PC-9 (cell line): ENCODE data around the gene TCHP. TPM values are rescaled to one million over a fixed set of nuclear protein-coding genes. Genes with fewer than 3 reads are reported as not detected.

Experiments
- BruUV-seq: library from RNA; stranded (reverse); fragments of 400-500 nt; replicated peaks from 2 replicates; lab custom pipeline; 2021; lab: Mats Ljungman, UMichigan
- CTCF ChIA-PET: fragments of 300-600 bp; sonication (Branson Sonifier 250); formaldehyde crosslinking; loops from one replicate; lab custom pipeline; 2022; ENCODE audit warnings: antibody characterized with exemption; lab: Charles Lee
- POLR2A ChIA-PET: fragments of 300-600 bp; sonication (Branson Sonifier 250); formaldehyde crosslinking; loops from one replicate; lab custom pipeline; 2022; ENCODE audit warnings: antibody characterized with exemption; ENCODE audit not compliant: unreplicated experiment; lab: Charles Lee
- DNase-seq, 2 experiments: peaks; one replicate each; pipeline versions ENCODE4 v3.0.0 to v3.0.0-alpha.2; 2015 to 2022; ENCODE audit warnings: mixed read lengths in 1 of 2
- H2AFZ ChIP-seq: fragments of 200-600 bp; sonication (generic); 2 replicates; pipeline ENCODE4 v1.8.1; 2017; ENCODE audit warnings: antibody characterized with exemption
- H3F3A ChIP-seq: fragments of 200-600 bp; sonication (generic); 2 replicates; pipeline ENCODE4 v1.8.1; 2017; ENCODE audit warnings: antibody characterized with exemption, mild to moderate bottlenecking, low read depth; ENCODE audit not compliant: insufficient read depth
- H3K27ac ChIP-seq: fragments of 200-600 bp; sonication (generic); 2 replicates; pipeline ENCODE4 v1.6.1; 2016; ENCODE audit warnings: mixed run types
- H3K27me3 ChIP-seq: fragments of 200-600 bp; sonication (generic); 2 replicates; pipeline ENCODE4 v1.6.1; 2016; ENCODE audit warnings: low read depth, mixed run types; ENCODE audit not compliant: insufficient read depth
- H3K36me3 ChIP-seq: fragments of 200-600 bp; sonication (generic); 2 replicates; pipeline ENCODE4 v1.6.1; 2016; ENCODE audit warnings: low read depth, mixed run types
- H3K4me1 ChIP-seq: fragments of 200-600 bp; sonication (generic); replicated peaks from 2 replicates; pipeline ENCODE4 v1.6.1; 2016; ENCODE audit warnings: mixed run types; ENCODE audit not compliant: insufficient read depth
- H3K4me2 ChIP-seq: fragments of 200-600 bp; sonication (generic); 2 replicates; pipeline ENCODE4 v1.6.1; 2017; ENCODE audit warnings: mixed run types
- H3K4me3 ChIP-seq: fragments of 200-600 bp; sonication (generic); 2 replicates; pipeline ENCODE4 v1.6.1; 2016; ENCODE audit warnings: mixed run types
- H3K79me2 ChIP-seq: fragments of 200-600 bp; sonication (generic); 2 replicates; pipeline ENCODE4 v1.6.1; 2017; ENCODE audit warnings: low read depth, mixed run types
- H3K9me2 ChIP-seq: fragments of 200-600 bp; sonication (generic); 2 replicates; pipeline ENCODE4 v1.8.1; 2017; ENCODE audit warnings: mild to moderate bottlenecking; ENCODE audit not compliant: insufficient read depth
- H3K9me3 ChIP-seq: fragments of 200-600 bp; sonication (generic); 2 replicates; pipeline ENCODE4 v1.8.1; 2016; ENCODE audit warnings: low read depth; ENCODE audit not compliant: insufficient read depth
- H4K20me1 ChIP-seq: fragments of 200-600 bp; sonication (generic); 2 replicates; pipeline ENCODE4 v1.8.1; 2017; ENCODE audit not compliant: insufficient read depth
- CTCF ChIP-seq: fragments of 200-600 bp; sonication (generic); conservative IDR thresholded peaks from 2 replicates; pipeline ENCODE4 v1.6.1; 2017; ENCODE audit warnings: mixed run types, antibody characterized with exemption, mild to moderate bottlenecking, moderate library complexity
- EZH2 ChIP-seq: fragments of 200-600 bp; sonication (generic); IDR thresholded peaks from 2 replicates; pipeline ENCODE4 v1.8.0; 2017; ENCODE audit warnings: antibody characterized with exemption, low read depth
- intact Hi-C: fragments of 100-400 bp; cut with micrococcal nuclease; formaldehyde crosslinking; loops from one replicate; pipeline ENCODE4 v1.10.0; 2022; ENCODE audit not compliant: unreplicated experiment
- total RNA-seq: library from RNA; stranded (reverse); gene quantifications from 2 replicates; pipeline ENCODE4 v1.2.3, GENCODE V29; 2021

Gene TCHP
- total RNA-seq, 1 experiment from 2014 or later = 17.6 TPM

- Histone ChIP-seq H3K4me1 (peaks cover 32% of the 10 kb centered on the region), H3F3A (peaks cover 27% of the 10 kb centered on the region), H3K27me3 (no peaks in the 10 kb centered on the region), H3K27ac (no peak overlapping the region), H3K9me2 (no peaks in the 10 kb centered on the region), H4K20me1 (no peaks in the 10 kb centered on the region), H3K79me2 (peaks cover 29% of the 10 kb centered on the region), H3K4me3 (no peak overlapping the region), H2AFZ (no peak overlapping the region), H3K9me3 (no peaks in the 10 kb centered on the region), H3K36me3 (0 out of 2 replicates have a peak, but pooled peaks cover 5% of the 10 kb centered on the region), H3K4me2 (no peak overlapping the region)
- BruUV-seq = no TSS peak
- POLR2A ChIA-PET = interaction anchor here (0.6 kb wide), 1 partner anchor 19 kb away, joined by 17 read pairs; no protein-coding TSS in a partner anchor
- CTCF ChIA-PET = no interaction called here
- no peak for DNase-seq
- intact Hi-C loops = no loop called here
- no peak for TF ChIP-seq EZH2
- no peak for TF ChIP-seq CTCF
Observed at GRCh38 chr12:109871668-109872314, 28.3 kb upstream of the TCHP start.

- CTCF ChIA-PET = no interaction called here
- Histone ChIP-seq H3K36me3 (0 out of 2 replicates have a peak, but pooled peaks cover 5% of the 10 kb centered on the region), H3K79me2 (peaks cover 48% of the 10 kb centered on the region), H3K4me3 (no peak overlapping the region), H3K9me3 (no peaks in the 10 kb centered on the region), H3F3A (peaks cover 33% of the 10 kb centered on the region), H3K27me3 (no peaks in the 10 kb centered on the region), H3K9me2 (no peaks in the 10 kb centered on the region), H3K4me2 (no peak overlapping the region), H2AFZ (no peak overlapping the region), H4K20me1 (no peaks in the 10 kb centered on the region), H3K27ac (no peak overlapping the region), H3K4me1 (peaks cover 50% of the 10 kb centered on the region)
- intact Hi-C loops = no loop called here
- BruUV-seq = no TSS peak
- no peak for TF ChIP-seq CTCF
- TF ChIP-seq EZH2 = no peak
- DNase-seq = peak in 1 of 2 experiments; percentile 66
- POLR2A ChIA-PET = no interaction called here
Observed at GRCh38 chr12:109873653-109874052, 26.4 kb upstream of the TCHP start.

GRCh38 chr12:109875572-109876131 lies 24.4 kb upstream of the TCHP start:
- H2AFZ ChIP-seq = no peak overlapping the region
- peaks cover 60% of the 10 kb centered on the region for H3K4me1 ChIP-seq
- ChIA-PET CTCF (no interaction called here), POLR2A (interaction anchor here (0.6 kb wide), 1 partner anchor 22 kb away, joined by 7 read pairs; no protein-coding TSS in a partner anchor)
- no TSS peak for BruUV-seq
- H3K36me3 ChIP-seq = 0 out of 2 replicates have a peak, but pooled peaks cover 5% of the 10 kb centered on the region
- peaks cover 33% of the 10 kb centered on the region for H3F3A ChIP-seq
- no peaks in the 10 kb centered on the region for H3K9me2 ChIP-seq
- intact Hi-C loops = loop anchor here (1.0 kb wide), 2 partner anchors 10 to 22 kb away; no protein-coding TSS in a partner anchor
- peak overlapping the region; percentile 69 for H3K27ac ChIP-seq
- H3K9me3 ChIP-seq = no peaks in the 10 kb centered on the region
- no peaks in the 10 kb centered on the region for H3K27me3 ChIP-seq
- peak overlapping the region; percentile 41; the same call in 1 of the 2 replicates for H3K4me3 ChIP-seq
- H4K20me1 ChIP-seq = no peaks in the 10 kb centered on the region
- peaks cover 62% of the 10 kb centered on the region for H3K79me2 ChIP-seq
- peak overlapping the region; percentile 82 for H3K4me2 ChIP-seq
- TF ChIP-seq EZH2 (no peak), CTCF (no peak)
- DNase-seq = peak; percentile 86 to 94
